GM10847 (cell line): ENCODE measurements around the gene ZDHHC14.

ENCODE experiments used
- POLR2A ChIP-seq: IDR thresholded peaks from 2 replicates; pipeline ENCODE4 v1.6.1; 2011; ENCODE audit not compliant: insufficient read length; ENCODE audit errors: extremely low read depth

Gene ZDHHC14

GRCh38 chr6:157650801-157651200 is 269.8 kb downstream of the ZDHHC14 start:
- TF ChIP-seq POLR2A = no peak

GRCh38 chr6:157651731-157652490 is 270.9 kb downstream of the ZDHHC14 start:
- TF ChIP-seq POLR2A = no peak

- no peak for TF ChIP-seq POLR2A
These were observed 271.8 kb downstream of the ZDHHC14 start for GRCh38 chr6:157652601-157653363.

GRCh38 chr6:157653521-157653920 is 272.5 kb downstream of the ZDHHC14 start:
- TF ChIP-seq POLR2A = no peak

- no peak for TF ChIP-seq POLR2A
These were observed 274.1 kb downstream of the ZDHHC14 start for GRCh38 chr6:157655139-157655538.

GRCh38 chr6:157656437-157656997 is 275.5 kb downstream of the ZDHHC14 start:
- TF ChIP-seq POLR2A = no peak

GRCh38 chr6:157657754-157658153 is 276.8 kb downstream of the ZDHHC14 start:
- no peak for TF ChIP-seq POLR2A

GRCh38 chr6:157658301-157658700 is 277.3 kb downstream of the ZDHHC14 start:
- TF ChIP-seq POLR2A = no peak

- no peak for TF ChIP-seq POLR2A
These were observed 278.7 kb downstream of the ZDHHC14 start for GRCh38 chr6:157659536-157660271.

- no peak for TF ChIP-seq POLR2A
These were observed 279.4 kb downstream of the ZDHHC14 start for GRCh38 chr6:157660414-157660813.

GRCh38 chr6:157661652-157662051 is 280.7 kb downstream of the ZDHHC14 start:
- TF ChIP-seq POLR2A = no peak

- TF ChIP-seq POLR2A = no peak
These were observed 282.3 kb downstream of the ZDHHC14 start for GRCh38 chr6:157663261-157663660.

- no peak for TF ChIP-seq POLR2A
These were observed 284.2 kb downstream of the ZDHHC14 start for GRCh38 chr6:157665180-157665579.

GRCh38 chr6:157666729-157667128 is 285.7 kb downstream of the ZDHHC14 start:
- no peak for TF ChIP-seq POLR2A

GRCh38 chr6:157667211-157668008 is 286.4 kb downstream of the ZDHHC14 start:
- TF ChIP-seq POLR2A = no peak
